Colon (tissue), 2 donors: ENCODE results near the gene MTHFS.
"Not testable (repeated sequence)": the region's sequence is repeated elsewhere in the genome, so short reads cannot be mapped to it uniquely, and the experiment has no call there.

Experiments used
- FAIRE-seq: peaks from 2 replicates; lab custom pipeline; 2012; peaks lifted over from hg19 to GRCh38; lab: Jason Lieb, UNC
- donor health status: control.
- donor health status: control.

Gene MTHFS

GRCh38 chr15:79915776-79916501 is 19.1 kb upstream of the MTHFS start:
- FAIRE-seq: not testable (repeated sequence)

DNA sequence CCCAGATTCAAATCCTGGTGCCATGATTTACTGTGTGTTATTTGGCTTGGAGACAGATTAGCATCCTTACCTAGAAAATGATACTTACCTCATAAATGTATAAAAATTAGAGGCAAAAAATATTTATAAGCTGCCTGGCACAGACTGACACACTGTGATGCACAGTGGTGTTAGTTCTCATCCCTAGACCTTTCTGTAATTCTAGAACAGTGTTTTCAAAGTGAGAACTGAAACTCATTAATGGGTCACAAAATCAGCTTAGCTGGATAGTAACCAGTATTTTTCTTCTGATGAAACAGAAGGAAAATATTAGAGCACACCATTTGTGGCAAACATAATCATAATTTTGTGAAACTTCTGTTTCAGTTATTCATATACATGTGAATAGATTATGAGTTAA is 17.9 kb upstream of the MTHFS start:
- FAIRE-seq: no peak

- not testable (repeated sequence) for FAIRE-seq
Measured at GRCh38 chr15:79909556-79910335, 12.9 kb upstream of the MTHFS start.

- FAIRE-seq: no peak
Measured at GRCh38 chr15:79904271-79904670, 7.5 kb upstream of the MTHFS start.

DNA sequence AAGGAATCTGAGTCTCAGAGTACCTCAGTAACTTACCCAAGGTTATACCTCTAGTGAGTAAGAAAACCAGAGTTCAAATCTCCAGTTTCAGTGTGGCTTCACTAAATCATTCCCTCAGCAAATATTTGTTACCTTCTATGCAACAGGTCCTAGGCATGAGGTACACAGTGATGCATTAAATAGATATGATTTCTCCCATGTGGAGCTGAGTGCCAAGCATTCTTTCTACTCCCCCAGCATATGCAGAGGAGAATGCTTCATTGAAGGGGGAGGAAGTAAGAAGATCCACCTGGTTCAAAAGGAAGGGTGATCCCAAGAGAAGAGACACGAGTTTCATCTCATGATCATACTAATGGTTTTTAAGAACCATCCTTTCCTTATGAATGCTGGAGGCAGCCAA is 6.8 kb upstream of the MTHFS start:
- FAIRE-seq: no peak

- FAIRE-seq: peak; percentile 47
Measured at GRCh38 chr15:79903144-79903543, 6.3 kb upstream of the MTHFS start.

- FAIRE-seq: no peak
Measured at GRCh38 chr15:79901958-79902357, 5.1 kb upstream of the MTHFS start.

DNA sequence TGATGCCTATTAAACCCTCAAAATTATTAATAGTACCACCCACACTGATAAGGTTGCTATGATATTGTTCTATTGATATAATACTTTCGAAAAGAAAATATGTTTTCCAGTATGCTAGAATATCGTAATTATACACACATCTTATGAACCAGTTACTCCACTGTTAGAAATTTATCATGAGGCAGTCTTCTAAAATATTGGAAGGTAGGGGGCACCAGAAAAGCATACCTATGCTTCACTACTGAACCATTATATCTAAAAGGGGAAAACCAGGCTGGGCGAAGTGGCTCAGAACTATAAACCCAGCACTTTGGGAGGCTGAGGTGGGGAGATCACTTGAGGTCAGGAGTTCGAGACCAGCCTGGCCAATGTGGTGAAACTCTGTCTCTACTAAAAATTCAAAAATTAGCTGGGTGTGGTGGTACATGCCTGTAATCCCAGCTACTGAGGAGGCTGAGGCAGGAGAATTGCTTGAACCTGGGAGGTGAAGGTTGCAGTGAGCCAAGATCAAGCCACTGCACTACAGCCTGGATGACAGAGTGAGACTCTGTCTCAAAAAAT is 4.1 kb upstream of the MTHFS start:
- not testable (repeated sequence) for FAIRE-seq

DNA sequence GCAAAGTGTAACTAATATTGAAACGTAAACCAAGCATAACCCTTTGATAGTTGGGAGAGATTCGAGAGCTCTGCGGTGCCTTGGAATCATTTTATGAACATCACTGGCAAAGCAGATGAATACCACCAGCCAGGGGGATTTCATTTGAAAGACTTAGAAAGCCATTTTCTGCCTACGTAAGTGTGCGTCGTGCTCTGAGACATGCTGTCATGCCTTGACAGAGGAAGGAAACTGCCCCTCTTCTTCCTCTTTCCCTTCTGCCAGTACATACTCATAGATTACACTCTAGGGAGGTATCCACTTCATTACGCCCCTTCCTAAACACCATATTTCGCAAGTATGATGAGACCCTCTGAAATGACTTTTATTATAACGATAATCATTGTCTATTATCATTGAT is 3.3 kb upstream of the MTHFS start:
- FAIRE-seq: no peak

DNA sequence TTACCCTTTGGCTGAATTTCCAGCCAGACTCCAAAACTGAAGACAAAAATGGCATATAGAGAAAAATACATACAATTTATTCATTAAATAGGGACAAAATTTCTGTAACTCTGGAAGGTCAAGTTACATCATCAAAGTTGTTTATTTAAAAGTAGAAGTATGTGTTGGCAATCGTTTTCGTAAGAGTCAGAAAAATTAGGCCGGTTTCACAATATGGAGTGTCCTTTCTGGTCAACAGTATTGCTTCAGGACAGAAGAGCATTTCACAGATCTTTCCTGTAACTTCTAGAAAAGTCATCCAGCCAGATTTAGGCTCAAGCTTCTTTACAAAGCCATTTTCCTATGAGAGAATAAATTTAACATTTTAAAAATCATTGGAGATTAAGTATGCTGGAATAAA is 2.0 kb upstream of the MTHFS start:
- FAIRE-seq: not testable (repeated sequence)

DNA sequence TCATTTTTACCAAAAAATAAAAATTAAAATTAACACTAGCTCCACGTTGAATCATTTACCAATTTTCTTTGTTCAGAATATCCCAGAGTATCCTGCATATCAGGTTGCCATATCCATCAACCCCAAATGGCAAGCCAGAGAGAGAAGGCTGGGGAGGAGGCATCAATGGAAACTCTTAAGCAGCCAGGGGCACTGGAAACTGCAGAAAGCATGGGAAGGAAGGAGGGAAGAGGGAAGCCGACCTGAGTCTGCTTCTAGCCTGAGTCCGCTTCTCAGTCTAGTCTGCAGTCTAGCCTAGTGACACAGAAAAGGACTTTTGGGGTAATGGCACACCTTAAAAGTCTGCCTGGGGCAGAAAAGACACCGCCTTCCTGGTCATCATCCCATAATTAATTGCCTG is 1.6 kb upstream of the MTHFS start:
- no peak for FAIRE-seq

- FAIRE-seq: no peak
Measured at GRCh38 chr15:79897701-79898113, 893 bp upstream of the MTHFS start.

GRCh38 chr15:79897380-79897678 is 515 bp upstream of the MTHFS start:
- FAIRE-seq: no peak

- no peak for FAIRE-seq
Measured at GRCh38 chr15:79896131-79896633, 632 bp downstream of the MTHFS start.

DNA sequence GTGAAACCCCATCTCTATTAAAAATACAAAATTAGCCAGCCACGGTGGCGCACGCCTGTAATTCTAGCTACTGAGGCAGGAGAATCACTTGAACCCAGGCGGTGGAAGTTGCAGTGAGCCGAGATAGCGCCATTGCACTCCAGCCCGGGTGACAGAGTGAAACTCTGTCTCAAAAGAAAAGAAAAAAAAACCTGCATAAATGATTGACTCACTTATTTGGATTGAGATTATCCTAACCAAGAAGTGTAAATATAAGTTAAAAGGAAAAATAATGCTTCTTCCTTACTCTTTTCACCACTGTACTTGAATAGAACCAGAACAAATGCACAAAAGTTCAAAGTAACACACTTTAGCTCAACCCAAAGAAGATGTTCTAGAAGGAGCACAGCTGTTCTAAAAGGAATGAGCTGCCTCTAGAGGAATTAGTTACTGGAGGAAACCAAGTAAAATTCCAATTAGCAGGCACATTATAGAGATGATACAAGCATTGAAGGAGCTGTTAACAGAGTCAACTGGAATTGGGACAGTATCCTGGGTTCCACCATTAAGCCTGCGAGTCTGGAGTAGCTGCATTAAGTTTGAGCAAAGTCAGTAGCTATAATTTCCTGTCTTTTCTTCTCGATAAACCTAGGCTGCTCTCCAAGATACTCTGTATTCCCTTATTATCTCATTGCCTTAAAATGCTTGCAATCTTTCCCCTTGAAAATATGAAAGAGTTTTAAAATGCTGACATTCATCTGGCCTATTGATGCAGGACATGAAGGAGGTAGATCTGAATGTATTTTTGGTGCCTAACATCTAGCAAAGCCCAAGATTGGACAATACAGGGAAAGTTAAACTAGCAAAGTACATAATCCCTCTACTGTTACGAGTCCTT is 9.5 kb downstream of the MTHFS start:
- no peak for FAIRE-seq

DNA sequence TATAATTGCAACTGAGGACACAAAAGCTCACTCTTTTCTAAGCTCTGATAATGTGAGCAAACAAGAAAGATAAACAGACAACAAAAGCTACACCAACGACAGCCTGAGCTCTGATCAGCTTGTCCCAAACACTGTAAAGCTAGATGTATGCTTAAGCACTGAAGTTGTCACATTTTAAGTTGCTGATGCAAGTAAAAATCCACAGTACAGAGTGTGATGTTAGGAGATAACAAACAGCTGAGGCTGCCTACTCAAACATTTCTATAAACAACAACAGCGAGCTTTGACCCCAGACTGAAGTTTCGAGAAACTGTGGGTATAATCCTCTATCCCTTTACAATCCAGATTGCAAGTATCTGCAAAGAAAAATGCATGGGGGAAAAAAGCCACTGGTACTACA is 10.7 kb downstream of the MTHFS start:
- FAIRE-seq: no peak

DNA sequence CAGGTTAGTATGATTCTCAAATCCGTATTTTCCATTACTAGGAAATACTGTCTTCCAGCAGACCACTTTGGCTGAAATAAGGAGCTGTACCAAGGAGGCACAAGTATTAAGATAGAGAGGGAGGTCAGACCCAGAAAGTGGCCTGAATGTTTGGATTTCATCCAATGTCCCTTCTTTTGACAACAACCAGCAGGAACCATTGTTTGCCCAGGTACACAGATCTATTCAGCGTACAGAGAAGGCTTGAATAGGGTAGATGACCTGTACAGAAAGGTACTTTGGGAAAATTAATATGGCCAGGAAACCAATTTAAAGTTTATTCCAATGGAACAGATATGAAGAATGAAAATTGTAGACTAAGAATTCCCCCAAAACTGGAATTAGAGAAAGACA is 12.6 kb downstream of the MTHFS start:
- no peak for FAIRE-seq

- FAIRE-seq: no peak
Measured at GRCh38 chr15:79883579-79884203, 13.1 kb downstream of the MTHFS start.

- no peak for FAIRE-seq
Measured at GRCh38 chr15:79881668-79882067, 15.1 kb downstream of the MTHFS start.

- no peak for FAIRE-seq
Measured at GRCh38 chr15:79881254-79881653, 15.6 kb downstream of the MTHFS start.

- no peak for FAIRE-seq
Measured at GRCh38 chr15:79878078-79878705, 18.6 kb downstream of the MTHFS start.
